K562 (cell line): ENCODE results near the gene LASP1. TPM values are rescaled to one million over a fixed set of nuclear protein-coding genes. Genes with fewer than 3 reads are reported as not detected.
A peak's percentile ranks its signal among the peaks of the same experiment; 100 is the strongest.

ENCODE experiments used
- CREB3L1 ChIP-seq: fragments of 450-650 bp; IDR thresholded peaks from 2 replicates; pipeline ENCODE4 v1.6.1; 2014; ENCODE audit warnings: low read depth, mild to moderate bottlenecking, moderate library complexity, borderline replicate concordance
- DMBX1 ChIP-seq: fragments of 250-450 bp; sonication (Bioruptor Pico); IDR thresholded peaks from 2 replicates; pipeline ENCODE4 v1.8.0; 2022; ENCODE audit warnings: inconsistent platforms, mild to moderate bottlenecking, moderate library complexity, borderline replicate concordance
- ELF4 ChIP-seq: fragments of 450-650 bp; formaldehyde crosslinking; IDR thresholded peaks from 2 replicates; pipeline ENCODE4 v1.4.0; 2022; ENCODE audit warnings: missing genetic modification characterization
- ETS2 ChIP-seq: IDR thresholded peaks from 2 replicates; pipeline ENCODE4 v1.6.1; 2016; ENCODE audit warnings: borderline replicate concordance, missing genetic modification characterization, mild to moderate bottlenecking, moderate library complexity, missing compliant biosample characterization; ENCODE audit not compliant: poor library complexity, severe bottlenecking
- GATAD2B ChIP-seq: fragments of 450-650 bp; IDR thresholded peaks from 2 replicates; pipeline ENCODE4 v1.6.1; 2017; ENCODE audit warnings: mild to moderate bottlenecking, borderline replicate concordance
- JUN ChIP-seq, 2 experiments: sonication (generic) in 1 of 2; formaldehyde crosslinking in 1 of 2; IDR thresholded peaks; 2 replicates each; pipeline versions ENCODE4 v1.6.1 to v1.8.0; 2012 to 2022; ENCODE audit warnings: borderline replicate concordance in 2 of 2, mild to moderate bottlenecking in 2 of 2, improper control_type of control experiment in 1 of 2, low read depth in 1 of 2, low read length in 1 of 2, missing genetic modification reagents in 1 of 2
- JUND ChIP-seq, 2 experiments: IDR thresholded peaks; 2 replicates in 1 of 2; 3 replicates in 1 of 2; pipeline ENCODE4 v1.6.1; 2011; ENCODE audit warnings: borderline replicate concordance in 2 of 2, low read depth in 2 of 2, low read length in 2 of 2, improper control_type of control experiment in 1 of 2, missing biosample characterization in 1 of 2, missing genetic modification characterization in 1 of 2, missing genetic modification reagents in 1 of 2
- KDM1A ChIP-seq, 2 experiments: fragments of 450-650 bp; IDR thresholded peaks; 2 replicates each; pipeline ENCODE4 v1.6.1; 2016; ENCODE audit warnings: mild to moderate bottlenecking in 2 of 2
- KLF13 ChIP-seq: fragments of 450-650 bp; IDR thresholded peaks from 2 replicates; pipeline ENCODE4 v1.6.1; 2016; ENCODE audit warnings: missing genetic modification characterization, low read depth, mild to moderate bottlenecking, missing compliant biosample characterization, moderate library complexity, borderline replicate concordance
- LCOR ChIP-seq: sonication (generic); formaldehyde crosslinking; IDR thresholded peaks from 2 replicates; pipeline ENCODE4 v1.8.0; 2022; ENCODE audit warnings: mild to moderate bottlenecking, missing genetic modification reagents
- NCOA1 ChIP-seq: fragments of 450-650 bp; IDR thresholded peaks from 2 replicates; pipeline ENCODE4 v1.6.1; 2016; ENCODE audit warnings: low read depth
- NCOA2 ChIP-seq, 2 experiments: fragments of 450-650 bp; IDR thresholded peaks; 2 replicates each; pipeline ENCODE4 v1.6.1; 2018; ENCODE audit warnings: mild to moderate bottlenecking in 2 of 2, moderate library complexity in 1 of 2; ENCODE audit not compliant: partially characterized antibody in 2 of 2
- PATZ1 ChIP-seq: fragments of 250-450 bp; sonication (Bioruptor Pico); IDR thresholded peaks from 2 replicates; pipeline ENCODE4 v1.5.0; 2020; ENCODE audit warnings: mild to moderate bottlenecking, borderline replicate concordance
- POLR2B ChIP-seq: fragments of 450-650 bp; IDR thresholded peaks from 2 replicates; pipeline ENCODE4 v1.6.1; 2018; ENCODE audit warnings: low read depth; ENCODE audit not compliant: partially characterized antibody
- SAFB2 ChIP-seq: fragments of 200-400 bp; formaldehyde crosslinking; IDR thresholded peaks from 2 replicates; pipeline ENCODE4 v1.6.1; 2018; ENCODE audit warnings: borderline replicate concordance, low read length, low read depth, moderate library complexity; ENCODE audit not compliant: severe bottlenecking
- SNAPC5 ChIP-seq: fragments of 250-450 bp; sonication (Bioruptor Pico); IDR thresholded peaks from 2 replicates; pipeline ENCODE4 v1.8.0; 2021; ENCODE audit warnings: moderate library complexity, mild to moderate bottlenecking, inconsistent platforms
- TAF1 ChIP-seq: IDR thresholded peaks from 2 replicates; pipeline ENCODE4 v1.6.1; 2011; ENCODE audit warnings: mild to moderate bottlenecking, low read length, moderate library complexity; ENCODE audit not compliant: insufficient read depth, control insufficient read depth, severe bottlenecking; ENCODE audit errors: extremely low read depth
- TEAD4 ChIP-seq, 2 experiments: sonication (generic) in 1 of 2; formaldehyde crosslinking in 1 of 2; IDR thresholded peaks; 2 replicates each; pipeline versions ENCODE4 v1.6.1 to v1.8.0; 2012 to 2022; ENCODE audit warnings: borderline replicate concordance in 1 of 2, inconsistent platforms in 1 of 2, low read length in 1 of 2, mild to moderate bottlenecking in 1 of 2, missing genetic modification reagents in 1 of 2
- ZBED1 ChIP-seq: IDR thresholded peaks from 2 replicates; pipeline ENCODE4 v1.6.1; 2014
- ZNF23 ChIP-seq: fragments of 250-450 bp; sonication (Bioruptor Pico); IDR thresholded peaks from 2 replicates; pipeline ENCODE4 v1.4.0; 2020; ENCODE audit warnings: mild to moderate bottlenecking
- ZNF3 ChIP-seq: fragments of 250-450 bp; sonication (Bioruptor Pico); IDR thresholded peaks from 2 replicates; pipeline ENCODE4 v1.5.0; 2021; ENCODE audit warnings: mild to moderate bottlenecking, moderate library complexity
- polyA plus RNA-seq, 8 experiments: library from polyadenylated mRNA; depleted of rRNA in 4 of 8; stranded (reverse) in 5 of 8; unstranded in 3 of 8; fragments of >200 nt; fragmentation: Nextera tagmentation in 2 of 8; fragmentation: Illumina TruSeq in 1 of 8; extraction: Ambion mirVana in 2 of 8; extraction: Trizol in 1 of 8; gene quantifications; 2 replicates each; pipeline versions ENCODE4 v1.2.1 to v1.2.3, GENCODE V29; 2011 to 2014; ENCODE audit warnings: inconsistent platforms in 1 of 8, missing spikeins in 1 of 8
- total RNA-seq, 7 experiments: library from RNA; depleted of rRNA in 6 of 7; stranded (reverse); fragments of >200 nt in 6 of 7; fragmentation: Illumina TruSeq in 2 of 7; extraction: Trizol in 2 of 7; gene quantifications; 2 replicates each; pipeline versions ENCODE4 v1.2.1 to v1.2.3, GENCODE V29; 2011 to 2021; ENCODE audit warnings: low replicate concordance in 1 of 7

The LASP1 gene
- total and polyA plus RNA-seq, 9 of the 15 experiments (the other 6 are each of a cell fraction or from before 2014, with no cell fraction given) = 23.0 to 125 (median 55.3) TPM

GRCh38 chr17:38853292-38854219 is 16.3 kb upstream of the LASP1 start, which contains the start of gene RPL23 (continued):
- no peak for TF ChIP-seq ZNF3
- peak; percentile 51 to 74; a peak in 2 of 4 replicates for TF ChIP-seq KDM1A (IDR thresholded peaks at IDR 0.05)
- peak; percentile 97 for TF ChIP-seq TAF1
- no peak for TF ChIP-seq ZBED1
- no peak for TF ChIP-seq ETS2
- no peak for TF ChIP-seq SNAPC5 (CRISPR knock-in tag)
- TF ChIP-seq LCOR (CRISPR knock-in tag) = no peak
- peak; percentile 98 for TF ChIP-seq POLR2B
- no peak; the same call in 1 of the 2 replicates for TF ChIP-seq NCOA1
- no peak for TF ChIP-seq DMBX1
- peak; percentile 16; the same call in 1 of the 2 replicates for TF ChIP-seq TEAD4 (IDR thresholded peaks at IDR 0.05; ENCODE audit: low read length)
- no peak for TF ChIP-seq TEAD4 (CRISPR knock-in tag; IDR thresholded peaks at IDR 0.05; ENCODE audit: borderline replicate concordance)
- no peak; the same call in none of the 2 replicates for TF ChIP-seq ELF4 (CRISPR knock-in tag)
- TF ChIP-seq JUND (IDR thresholded peaks at IDR 0.05; ENCODE audit: borderline replicate concordance, low read depth, low read length) = no peak; the same call in 1 of the 2 replicates
- peak; percentile 29; the same call in 1 of the 3 replicates for TF ChIP-seq JUND (tag; IDR thresholded peaks at IDR 0.05; ENCODE audit: borderline replicate concordance, low read depth, low read length)
- TF ChIP-seq PATZ1 (CRISPR knock-in tag) = no peak
- TF ChIP-seq JUN (IDR thresholded peaks at IDR 0.05; ENCODE audit: borderline replicate concordance, low read depth, low read length) = 0 out of 2 replicates have a peak, but pooled peaks have one; percentile 26
- TF ChIP-seq JUN (CRISPR knock-in tag; IDR thresholded peaks at IDR 0.05; ENCODE audit: borderline replicate concordance) = no peak
- peak; percentile 22; the same call in 1 of the 2 replicates for TF ChIP-seq GATAD2B
- TF ChIP-seq CREB3L1 = peak; percentile 80
- no peak for TF ChIP-seq NCOA2 (IDR thresholded peaks at IDR 0.05; ENCODE audit: partially characterized antibody in 2 of 2)
- TF ChIP-seq SAFB2 = no peak
- peak; percentile 91; the same call in 1 of the 2 replicates for TF ChIP-seq KLF13 (tag)
- no peak for TF ChIP-seq ZNF23
